K562 (cell line): ENCODE data around the gene IL2RG. TPM values are rescaled to one million over a fixed set of nuclear protein-coding genes. Genes with fewer than 3 reads are reported as not detected.
A peak's percentile ranks its signal among the peaks of the same experiment; 100 is the strongest.

Experiments used
- BDP1 ChIP-seq: IDR thresholded peaks from 3 replicates; pipeline ENCODE4 v1.6.1; 2011; ENCODE audit not compliant: insufficient read length, insufficient read depth
- FOSL1 ChIP-seq: fragments of 200-800 bp; sonication (Bioruptor generic); conservative IDR thresholded peaks from 2 replicates; pipeline ENCODE4 v1.6.1; 2016; ENCODE audit warnings: missing genetic modification characterization, missing compliant biosample characterization
- ILK ChIP-seq: fragments of 450-650 bp; IDR thresholded peaks from 2 replicates; pipeline ENCODE4 v1.6.1; 2016; ENCODE audit warnings: missing genetic modification characterization, low read depth, mild to moderate bottlenecking, missing compliant biosample characterization, moderate library complexity, borderline replicate concordance
- KLF16 ChIP-seq: IDR thresholded peaks from 2 replicates; pipeline ENCODE4 v1.6.1; 2016; ENCODE audit warnings: antibody characterized with exemption
- KLF6 ChIP-seq: fragments of 250-450 bp; sonication (Bioruptor Pico); IDR thresholded peaks from 2 replicates; pipeline ENCODE4 v1.4.0; 2020; ENCODE audit warnings: mild to moderate bottlenecking, moderate library complexity, borderline replicate concordance
- MBD2 ChIP-seq: sonication (generic); IDR thresholded peaks from 2 replicates; pipeline ENCODE4 v1.6.1; 2016; ENCODE audit warnings: low read depth, borderline replicate concordance
- MXI1 ChIP-seq: IDR thresholded peaks from 2 replicates; pipeline ENCODE4 v1.6.1; 2011; ENCODE audit warnings: low read depth, mild to moderate bottlenecking, improper control_type of control experiment, low read length
- MYC ChIP-seq, 2 experiments: fragments of 250-450 bp in 1 of 2; sonication (Bioruptor Pico) in 1 of 2; IDR thresholded peaks; 2 replicates each; pipeline versions ENCODE4 v1.5.1 to v1.6.1; 2012 to 2021; ENCODE audit warnings: low read depth in 2 of 2, borderline replicate concordance in 1 of 2, improper control_type of control experiment in 1 of 2, low read length in 1 of 2, mild to moderate bottlenecking in 1 of 2, moderate library complexity in 1 of 2
- PML ChIP-seq: IDR thresholded peaks from 2 replicates; pipeline ENCODE4 v1.6.1; 2012; ENCODE audit warnings: low read length, inconsistent platforms
- POLR2AphosphoS2 ChIP-seq: IDR thresholded peaks from 2 replicates; pipeline ENCODE4 v1.6.1; 2012; ENCODE audit warnings: low read length, improper control_type of control experiment
- RFX7 ChIP-seq: fragments of 250-450 bp; sonication (Bioruptor Pico); IDR thresholded peaks from 2 replicates; pipeline ENCODE4 v1.5.1; 2021; ENCODE audit warnings: mild to moderate bottlenecking
- TBL1XR1 ChIP-seq, 2 experiments: IDR thresholded peaks; 2 replicates each; pipeline ENCODE4 v1.6.1; 2012; ENCODE audit warnings: improper control_type of control experiment in 2 of 2, low read length in 2 of 2, mild to moderate bottlenecking in 1 of 2
- TEAD4 ChIP-seq, 2 experiments: sonication (generic) in 1 of 2; formaldehyde crosslinking in 1 of 2; IDR thresholded peaks; 2 replicates each; pipeline versions ENCODE4 v1.6.1 to v1.8.0; 2012 to 2022; ENCODE audit warnings: borderline replicate concordance in 1 of 2, inconsistent platforms in 1 of 2, low read length in 1 of 2, mild to moderate bottlenecking in 1 of 2, missing genetic modification reagents in 1 of 2
- TRIM28 ChIP-seq: fragments of 450-650 bp; IDR thresholded peaks from 2 replicates; pipeline ENCODE4 v1.6.1; 2017
- ZNF766 ChIP-seq: fragments of 200-800 bp; sonication (Bioruptor generic); conservative IDR thresholded peaks from 2 replicates; pipeline ENCODE4 v1.6.1; 2016; ENCODE audit warnings: missing genetic modification characterization, missing compliant biosample characterization
- polyA plus RNA-seq, 8 experiments: library from polyadenylated mRNA; depleted of rRNA in 4 of 8; stranded (reverse) in 5 of 8; unstranded in 3 of 8; fragments of >200 nt; fragmentation: Nextera tagmentation in 2 of 8; fragmentation: Illumina TruSeq in 1 of 8; extraction: Ambion mirVana in 2 of 8; extraction: Trizol in 1 of 8; gene quantifications; 2 replicates each; pipeline versions ENCODE4 v1.2.1 to v1.2.3, GENCODE V29; 2011 to 2014; ENCODE audit warnings: inconsistent platforms in 1 of 8, missing spikeins in 1 of 8
- total RNA-seq, 7 experiments: library from RNA; depleted of rRNA in 6 of 7; stranded (reverse); fragments of >200 nt in 6 of 7; fragmentation: Illumina TruSeq in 2 of 7; extraction: Trizol in 2 of 7; gene quantifications; 2 replicates each; pipeline versions ENCODE4 v1.2.1 to v1.2.3, GENCODE V29; 2011 to 2021; ENCODE audit warnings: low replicate concordance in 1 of 7
- TF ChIP-seq, protein P1 (sequence below): fragments of 250-450 bp; sonication (Bioruptor Pico); IDR thresholded peaks from 2 replicates; pipeline ENCODE4 v1.4.0; 2020; ENCODE audit warnings: mild to moderate bottlenecking, moderate library complexity, borderline replicate concordance
- TF ChIP-seq, protein P2 (sequence below): fragments of 450-650 bp; formaldehyde crosslinking; IDR thresholded peaks from 2 replicates; pipeline ENCODE4 v1.4.0; 2022; ENCODE audit warnings: missing genetic modification characterization
- TF ChIP-seq, protein P3 (sequence below): fragments of 200-800 bp; sonication (Bioruptor generic); IDR thresholded peaks from 2 replicates; pipeline ENCODE4 v1.6.1; 2017; ENCODE audit warnings: missing genetic modification characterization, missing compliant biosample characterization
- TF ChIP-seq, protein P4 (sequence below), 2 experiments: fragments of 450-650 bp; IDR thresholded peaks; 2 replicates each; pipeline ENCODE4 v1.6.1; 2016
- TF ChIP-seq, protein P5 (sequence below): sonication (generic); formaldehyde crosslinking; IDR thresholded peaks from 2 replicates; pipeline ENCODE4 v1.8.1; 2023; ENCODE audit warnings: mild to moderate bottlenecking, missing genetic modification reagents, moderate library complexity

IL2RG gene
- total and polyA plus RNA-seq, 9 of the 15 experiments (the other 6 are each of a cell fraction or from before 2014, with no cell fraction given): 5.5 to 55.4 (median 19.7) TPM

DNA sequence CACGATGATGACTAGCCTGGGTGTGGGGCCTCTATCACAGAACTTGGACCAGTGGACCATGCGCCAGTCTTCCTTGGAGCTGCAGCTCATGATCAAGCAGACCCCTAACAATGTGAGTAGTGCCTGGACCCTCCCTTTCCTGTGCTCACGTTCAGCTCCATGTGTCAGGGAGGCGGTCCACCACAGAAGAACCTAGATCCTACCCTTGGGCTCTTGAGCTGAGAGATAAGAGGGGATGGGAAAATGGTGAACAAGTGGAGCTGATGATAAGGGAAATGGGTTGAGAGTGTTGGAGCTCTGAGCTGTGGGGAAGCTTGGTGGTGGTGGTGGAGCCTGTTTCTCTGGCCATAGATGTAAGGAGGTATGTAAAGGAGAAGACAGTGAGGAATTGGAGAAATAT, 20.1 kb upstream of the IL2RG start (continued):
- TF ChIP-seq, protein P1, sequence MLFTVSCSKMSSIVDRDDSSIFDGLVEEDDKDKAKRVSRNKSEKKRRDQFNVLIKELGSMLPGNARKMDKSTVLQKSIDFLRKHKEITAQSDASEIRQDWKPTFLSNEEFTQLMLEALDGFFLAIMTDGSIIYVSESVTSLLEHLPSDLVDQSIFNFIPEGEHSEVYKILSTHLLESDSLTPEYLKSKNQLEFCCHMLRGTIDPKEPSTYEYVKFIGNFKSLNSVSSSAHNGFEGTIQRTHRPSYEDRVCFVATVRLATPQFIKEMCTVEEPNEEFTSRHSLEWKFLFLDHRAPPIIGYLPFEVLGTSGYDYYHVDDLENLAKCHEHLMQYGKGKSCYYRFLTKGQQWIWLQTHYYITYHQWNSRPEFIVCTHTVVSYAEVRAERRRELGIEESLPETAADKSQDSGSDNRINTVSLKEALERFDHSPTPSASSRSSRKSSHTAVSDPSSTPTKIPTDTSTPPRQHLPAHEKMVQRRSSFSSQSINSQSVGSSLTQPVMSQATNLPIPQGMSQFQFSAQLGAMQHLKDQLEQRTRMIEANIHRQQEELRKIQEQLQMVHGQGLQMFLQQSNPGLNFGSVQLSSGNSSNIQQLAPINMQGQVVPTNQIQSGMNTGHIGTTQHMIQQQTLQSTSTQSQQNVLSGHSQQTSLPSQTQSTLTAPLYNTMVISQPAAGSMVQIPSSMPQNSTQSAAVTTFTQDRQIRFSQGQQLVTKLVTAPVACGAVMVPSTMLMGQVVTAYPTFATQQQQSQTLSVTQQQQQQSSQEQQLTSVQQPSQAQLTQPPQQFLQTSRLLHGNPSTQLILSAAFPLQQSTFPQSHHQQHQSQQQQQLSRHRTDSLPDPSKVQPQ: peak; percentile 74; the same call in 1 of the 2 replicates
- TF ChIP-seq BDP1: no peak
- TF ChIP-seq MBD2: peak; percentile 31; the same call in 1 of the 2 replicates
- TF ChIP-seq TBL1XR1 (IDR thresholded peaks at IDR 0.05; ENCODE audit: low read length in 2 of 2): peak; percentile 44 to 79; a peak in 1 of 4 replicates
- no peak for TF ChIP-seq RFX7 (CRISPR knock-in tag)
- peak; percentile 94 for TF ChIP-seq TEAD4 (IDR thresholded peaks at IDR 0.05; ENCODE audit: low read length)
- TF ChIP-seq TEAD4 (CRISPR knock-in tag; IDR thresholded peaks at IDR 0.05; ENCODE audit: borderline replicate concordance): no peak
- TF ChIP-seq, protein P2, sequence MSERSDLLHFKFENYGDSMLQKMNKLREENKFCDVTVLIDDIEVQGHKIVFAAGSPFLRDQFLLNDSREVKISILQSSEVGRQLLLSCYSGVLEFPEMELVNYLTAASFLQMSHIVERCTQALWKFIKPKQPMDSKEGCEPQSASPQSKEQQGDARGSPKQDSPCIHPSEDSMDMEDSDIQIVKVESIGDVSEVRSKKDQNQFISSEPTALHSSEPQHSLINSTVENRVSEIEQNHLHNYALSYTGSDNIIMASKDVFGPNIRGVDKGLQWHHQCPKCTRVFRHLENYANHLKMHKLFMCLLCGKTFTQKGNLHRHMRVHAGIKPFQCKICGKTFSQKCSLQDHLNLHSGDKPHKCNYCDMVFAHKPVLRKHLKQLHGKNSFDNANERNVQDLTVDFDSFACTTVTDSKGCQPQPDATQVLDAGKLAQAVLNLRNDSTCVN (CRISPR knock-in tag): no peak
- TF ChIP-seq TRIM28: no peak
- peak; percentile 46; the same call in 1 of the 2 replicates for TF ChIP-seq ZNF766 (CRISPR knock-in tag)
- 0 out of 2 replicates have a peak, but pooled peaks have one; percentile 33 for TF ChIP-seq MXI1
- no peak for TF ChIP-seq ILK
- peak; percentile 80 for TF ChIP-seq KLF16
- TF ChIP-seq, protein P3, sequence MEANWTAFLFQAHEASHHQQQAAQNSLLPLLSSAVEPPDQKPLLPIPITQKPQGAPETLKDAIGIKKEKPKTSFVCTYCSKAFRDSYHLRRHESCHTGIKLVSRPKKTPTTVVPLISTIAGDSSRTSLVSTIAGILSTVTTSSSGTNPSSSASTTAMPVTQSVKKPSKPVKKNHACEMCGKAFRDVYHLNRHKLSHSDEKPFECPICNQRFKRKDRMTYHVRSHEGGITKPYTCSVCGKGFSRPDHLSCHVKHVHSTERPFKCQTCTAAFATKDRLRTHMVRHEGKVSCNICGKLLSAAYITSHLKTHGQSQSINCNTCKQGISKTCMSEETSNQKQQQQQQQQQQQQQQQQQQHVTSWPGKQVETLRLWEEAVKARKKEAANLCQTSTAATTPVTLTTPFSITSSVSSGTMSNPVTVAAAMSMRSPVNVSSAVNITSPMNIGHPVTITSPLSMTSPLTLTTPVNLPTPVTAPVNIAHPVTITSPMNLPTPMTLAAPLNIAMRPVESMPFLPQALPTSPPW (CRISPR knock-in tag): peak; percentile 27; the same call in 1 of the 2 replicates
- TF ChIP-seq, protein P4, sequence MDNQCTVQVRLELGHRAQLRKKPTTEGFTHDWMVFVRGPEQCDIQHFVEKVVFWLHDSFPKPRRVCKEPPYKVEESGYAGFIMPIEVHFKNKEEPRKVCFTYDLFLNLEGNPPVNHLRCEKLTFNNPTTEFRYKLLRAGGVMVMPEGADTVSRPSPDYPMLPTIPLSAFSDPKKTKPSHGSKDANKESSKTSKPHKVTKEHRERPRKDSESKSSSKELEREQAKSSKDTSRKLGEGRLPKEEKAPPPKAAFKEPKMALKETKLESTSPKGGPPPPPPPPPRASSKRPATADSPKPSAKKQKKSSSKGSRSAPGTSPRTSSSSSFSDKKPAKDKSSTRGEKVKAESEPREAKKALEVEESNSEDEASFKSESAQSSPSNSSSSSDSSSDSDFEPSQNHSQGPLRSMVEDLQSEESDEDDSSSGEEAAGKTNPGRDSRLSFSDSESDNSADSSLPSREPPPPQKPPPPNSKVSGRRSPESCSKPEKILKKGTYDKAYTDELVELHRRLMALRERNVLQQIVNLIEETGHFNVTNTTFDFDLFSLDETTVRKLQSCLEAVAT (IDR thresholded peaks at IDR 0.05): peak in 1 of 2 experiments; percentile 37; a peak in 1 of 4 replicates
- TF ChIP-seq KLF6: no peak
- TF ChIP-seq, protein P5, sequence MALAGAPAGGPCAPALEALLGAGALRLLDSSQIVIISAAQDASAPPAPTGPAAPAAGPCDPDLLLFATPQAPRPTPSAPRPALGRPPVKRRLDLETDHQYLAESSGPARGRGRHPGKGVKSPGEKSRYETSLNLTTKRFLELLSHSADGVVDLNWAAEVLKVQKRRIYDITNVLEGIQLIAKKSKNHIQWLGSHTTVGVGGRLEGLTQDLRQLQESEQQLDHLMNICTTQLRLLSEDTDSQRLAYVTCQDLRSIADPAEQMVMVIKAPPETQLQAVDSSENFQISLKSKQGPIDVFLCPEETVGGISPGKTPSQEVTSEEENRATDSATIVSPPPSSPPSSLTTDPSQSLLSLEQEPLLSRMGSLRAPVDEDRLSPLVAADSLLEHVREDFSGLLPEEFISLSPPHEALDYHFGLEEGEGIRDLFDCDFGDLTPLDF (CRISPR knock-in tag): no peak
- TF ChIP-seq POLR2AphosphoS2: no peak
- peak; percentile 47; the same call in 1 of the 2 replicates for TF ChIP-seq MYC (IDR thresholded peaks at IDR 0.05; ENCODE audit: low read depth, low read length)
- no peak for TF ChIP-seq MYC (CRISPR knock-in tag; IDR thresholded peaks at IDR 0.05; ENCODE audit: borderline replicate concordance, low read depth)
- TF ChIP-seq PML: peak; percentile 87
- 0 out of 2 replicates have a peak, but pooled peaks have one; percentile 17 for TF ChIP-seq FOSL1 (tag)
